SK-N-SH (cell line): ENCODE measurements around the gene SQOR. TPM values are rescaled to one million over a fixed set of nuclear protein-coding genes. Genes with fewer than 3 reads are reported as not detected.
A peak's percentile ranks its signal among the peaks of the same experiment; 100 is the strongest.

ENCODE experiments used
- CTCF ChIA-PET: fragments of 300-600, 350-600 bp; formaldehyde crosslinking; extraction: SDS; loops from one replicate; lab custom pipeline; 2021; lab: Yijun Ruan, JAX
- POLR2A ChIA-PET: fragments of 350-600 bp; sonication (Branson Sonifier 250); formaldehyde crosslinking; extraction: SDS; loops from one replicate; lab custom pipeline; 2020; ENCODE audit warnings: antibody characterized with exemption, inconsistent platforms; lab: Yijun Ruan, JAX
- DNase-seq: peaks from one replicate; pipeline ENCODE4 v3.0.0; 2012
- H2AFZ ChIP-seq: fragments of 200-600 bp; sonication (generic); 2 replicates; pipeline ENCODE4 v1.8.1; 2016; ENCODE audit warnings: antibody characterized with exemption, mild to moderate bottlenecking, low read depth
- H3F3A ChIP-seq: fragments of 200-600 bp; sonication (generic); replicated peaks from 2 replicates; pipeline ENCODE3; 2016; ENCODE audit warnings: antibody characterized with exemption, mild to moderate bottlenecking; ENCODE audit not compliant: insufficient read depth
- H3K27ac ChIP-seq, 2 experiments: fragments of 200-500 bp in 1 of 2; fragments of 200-600 bp in 1 of 2; sonication (Bioruptor generic) in 1 of 2; sonication (generic), shearing (Covaris generic) in 1 of 2; 2 replicates each; pipeline versions ENCODE4 v1.5.1 to v1.6.1; 2014 to 2016; ENCODE audit warnings: low read depth in 2 of 2, inconsistent platforms in 1 of 2, low read length in 1 of 2, mild to moderate bottlenecking in 1 of 2, mixed read lengths in 1 of 2
- H3K27me3 ChIP-seq: fragments of 200-600 bp; sonication (generic), shearing (Covaris generic); 2 replicates; pipeline ENCODE4 v1.6.1; 2016; ENCODE audit warnings: mixed run types; ENCODE audit not compliant: insufficient read depth
- H3K36me3 ChIP-seq, 2 experiments: fragments of 200-500 bp in 1 of 2; fragments of 200-600 bp in 1 of 2; sonication (Bioruptor generic) in 1 of 2; sonication (generic) in 1 of 2; replicated peaks in 1 of 2; 2 replicates each; pipeline versions ENCODE3 to v1.5.1; 2014 to 2016; ENCODE audit warnings: low read length in 1 of 2, mild to moderate bottlenecking in 1 of 2; ENCODE audit not compliant: insufficient read depth in 2 of 2, control insufficient read depth in 1 of 2
- H3K4me1 ChIP-seq, 2 experiments: fragments of 200-500 bp in 1 of 2; fragments of 200-600 bp in 1 of 2; sonication (Bioruptor generic) in 1 of 2; sonication (generic), shearing (Covaris generic) in 1 of 2; 2 replicates each; pipeline versions ENCODE4 v1.5.1 to v1.6.1; 2014 to 2016; ENCODE audit warnings: low read depth in 1 of 2, low read length in 1 of 2, mixed run types in 1 of 2; ENCODE audit not compliant: insufficient read depth in 2 of 2, control insufficient read depth in 1 of 2
- H3K4me2 ChIP-seq: fragments of 200-600 bp; sonication (generic), shearing (Covaris generic); 2 replicates; pipeline ENCODE4 v1.6.1; 2017; ENCODE audit warnings: mixed run types
- H3K4me3 ChIP-seq, 2 experiments: fragments of 200-500 bp in 1 of 2; fragments of 200-600 bp in 1 of 2; sonication (Bioruptor generic) in 1 of 2; sonication (generic), shearing (Covaris generic) in 1 of 2; 2 replicates each; pipeline versions ENCODE4 v1.5.1 to v1.8.1; 2014 to 2016; ENCODE audit warnings: low read depth in 2 of 2, inconsistent platforms in 1 of 2, low read length in 1 of 2, mild to moderate bottlenecking in 1 of 2, mixed read lengths in 1 of 2, moderate library complexity in 1 of 2
- H3K79me2 ChIP-seq: fragments of 200-600 bp; sonication (generic); 2 replicates; pipeline ENCODE4 v1.8.1; 2017; ENCODE audit warnings: mild to moderate bottlenecking; ENCODE audit not compliant: insufficient read depth
- H3K9ac ChIP-seq: fragments of 200-600 bp; sonication (generic); 2 replicates; pipeline ENCODE4 v1.6.1; 2017; ENCODE audit warnings: mixed run types
- H3K9me2 ChIP-seq: fragments of 200-600 bp; sonication (generic); 2 replicates; pipeline ENCODE4 v1.6.1; 2017; ENCODE audit warnings: mixed run types
- H3K9me3 ChIP-seq: fragments of 200-600 bp; sonication (generic); 2 replicates; pipeline ENCODE4 v1.6.1; 2017; ENCODE audit warnings: mixed run types, mild to moderate bottlenecking, moderate library complexity
- H4K20me1 ChIP-seq: fragments of 200-600 bp; sonication (generic); 2 replicates; pipeline ENCODE4 v1.6.1; 2017; ENCODE audit warnings: mild to moderate bottlenecking, mixed run types; ENCODE audit not compliant: insufficient read depth
- CHD2 ChIP-seq: fragments of 150-350 bp; IDR thresholded peaks from 2 replicates; pipeline ENCODE4 v1.6.1; 2018; ENCODE audit warnings: low read length; ENCODE audit not compliant: partially characterized antibody
- ELF1 ChIP-seq: IDR thresholded peaks from 2 replicates; pipeline ENCODE4 v1.4.0; 2012
- EP300 ChIP-seq, 2 experiments: IDR thresholded peaks; 2 replicates each; pipeline versions ENCODE4 v1.4.0 to v1.6.1; 2012; ENCODE audit warnings: borderline replicate concordance in 1 of 2, low read depth in 1 of 2, low read length in 1 of 2
- EZH2phosphoT487 ChIP-seq: fragments of 200-600 bp; sonication (generic); IDR thresholded peaks from 2 replicates; pipeline ENCODE4 v1.6.1; 2017; ENCODE audit warnings: low read depth, mixed run types, mild to moderate bottlenecking, antibody characterized with exemption, moderate library complexity, borderline replicate concordance
- FOSL2 ChIP-seq: IDR thresholded peaks from 2 replicates; pipeline ENCODE4 v1.4.0; 2012; ENCODE audit warnings: low read depth, mild to moderate bottlenecking, moderate library complexity, borderline replicate concordance
- FOXJ3 ChIP-seq: sonication (generic); formaldehyde crosslinking; IDR thresholded peaks from 2 replicates; pipeline ENCODE4 v1.5.1; 2020; ENCODE audit warnings: mild to moderate bottlenecking, missing genetic modification reagents
- FOXM1 ChIP-seq: IDR thresholded peaks from 2 replicates; pipeline ENCODE4 v1.4.0; 2012; ENCODE audit warnings: low read depth, mild to moderate bottlenecking
- MXI1 ChIP-seq: IDR thresholded peaks from 2 replicates; pipeline ENCODE4 v1.6.1; 2012; ENCODE audit warnings: mild to moderate bottlenecking, low read depth, low read length, improper control_type of control experiment
- NFIC ChIP-seq: IDR thresholded peaks from 2 replicates; pipeline ENCODE4 v1.4.0; 2012; ENCODE audit warnings: borderline replicate concordance
- NRF1 ChIP-seq: IDR thresholded peaks from 2 replicates; pipeline ENCODE4 v1.6.1; 2012; ENCODE audit warnings: low read depth, mild to moderate bottlenecking, low read length
- POLR2AphosphoS5 ChIP-seq: IDR thresholded peaks from 2 replicates; pipeline ENCODE4 v1.6.1; 2012; ENCODE audit warnings: low read depth, low read length
- RAD21 ChIP-seq: IDR thresholded peaks from 2 replicates; pipeline ENCODE4 v1.6.1; 2012; ENCODE audit warnings: mild to moderate bottlenecking, low read length
- RXRA ChIP-seq: IDR thresholded peaks from 2 replicates; pipeline ENCODE4 v1.4.0; 2012; ENCODE audit warnings: low read depth, mild to moderate bottlenecking, borderline replicate concordance
- SMC3 ChIP-seq: IDR thresholded peaks from 2 replicates; pipeline ENCODE4 v1.6.1; 2012; ENCODE audit warnings: low read depth, low read length, improper control_type of control experiment
- TAF1 ChIP-seq: IDR thresholded peaks from 2 replicates; pipeline ENCODE4 v1.6.1; 2012; ENCODE audit warnings: low read depth, mild to moderate bottlenecking, low read length, moderate library complexity, borderline replicate concordance
- TCF12 ChIP-seq: IDR thresholded peaks from 2 replicates; pipeline ENCODE4 v1.4.0; 2012
- TEAD4 ChIP-seq: IDR thresholded peaks from 2 replicates; pipeline ENCODE4 v1.4.0; 2012; ENCODE audit warnings: mild to moderate bottlenecking, borderline replicate concordance; ENCODE audit not compliant: insufficient read depth
- WGBS: methylation state at CpG from one replicate; pipeline ENCODE4 v1.1.6; 2017; ENCODE audit warnings: low lambda C conversion rate; 5-methylcytosine and 5-hydroxymethylcytosine counted together
- polyA plus RNA-seq, 3 experiments: library from polyadenylated mRNA; depleted of rRNA; stranded (reverse); fragments of >200 nt; gene quantifications; 2 replicates each; pipeline ENCODE4 v1.2.3, GENCODE V29; 2012
- TF ChIP-seq, protein P1 (sequence below): fragments of 200-600 bp; sonication (generic); IDR thresholded peaks from 2 replicates; pipeline ENCODE4 v1.6.1; 2017; ENCODE audit warnings: antibody characterized with exemption, mild to moderate bottlenecking, moderate library complexity
- TF ChIP-seq, protein P2 (sequence below): IDR thresholded peaks from 2 replicates; pipeline ENCODE4 v1.4.0; 2012; ENCODE audit warnings: low read depth, borderline replicate concordance

The SQOR gene
- polyA plus RNA-seq, 1 of the 3 experiments (the other 2 are of a cell fraction): 7.8 TPM

DNA sequence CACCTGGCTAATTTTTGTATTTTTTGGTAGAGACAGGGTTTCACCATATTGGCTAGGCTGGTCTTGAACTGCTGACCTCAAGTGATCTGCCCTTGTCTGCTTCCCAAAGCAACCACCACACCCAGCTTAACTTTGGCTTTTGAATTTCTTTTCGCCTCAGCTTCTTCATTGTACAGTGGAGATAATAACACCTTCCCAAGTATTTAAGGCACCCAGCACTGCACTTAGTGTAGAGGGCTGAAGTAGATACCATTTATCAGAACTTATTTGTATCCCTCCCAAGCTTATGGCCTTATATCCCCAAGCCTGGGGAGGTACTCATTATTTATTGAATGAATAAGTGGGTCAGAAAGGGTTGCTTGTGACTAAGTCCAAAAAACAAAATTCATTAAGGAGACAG, 2.3 kb downstream of the SQOR start:
- no peaks in the 10 kb centered on the region for H3K9me2 ChIP-seq
- no peaks in the 10 kb centered on the region for H3K27me3 ChIP-seq
- H3K4me1 ChIP-seq: peaks cover 8 to 16% of the 10 kb centered on the region in 2 experiments; a peak in 3 of 4 replicates
- H3K9me3 ChIP-seq: no peaks in the 10 kb centered on the region
- H3K27ac ChIP-seq: peak overlapping the region in 1 of 2 experiments; percentile 63; a peak in 2 of 4 replicates
- no peak for DNase-seq
- H4K20me1 ChIP-seq: no peaks in the 10 kb centered on the region
- no peaks in the 10 kb centered on the region for H3K36me3 ChIP-seq
- no peaks in the 10 kb centered on the region for H3K79me2 ChIP-seq
- peak overlapping the region; percentile 51 for H3K4me2 ChIP-seq
- CTCF ChIA-PET: interaction anchor here (1.0 kb wide), 1 partner anchor 180 kb away, joined by 3 read pairs; no protein-coding TSS in a partner anchor
- POLR2A ChIA-PET: no interaction called here
- WGBS: 88% methylated on average over 1 of the region's 1 CpG
- H2AFZ ChIP-seq: peak overlapping the region; percentile 54; the same call in 1 of the 2 replicates
- no peak overlapping the region for H3K4me3 ChIP-seq
- no peak overlapping the region for H3K9ac ChIP-seq
- TF ChIP-seq TCF12 (no peak), NFIC (no peak), TAF1 (no peak), EP300 (IDR thresholded peaks at IDR 0.05; ENCODE audit: borderline replicate concordance in 1 of 2, low read depth in 1 of 2, low read length in 1 of 2) (no peak), FOXM1 (no peak), MXI1 (no peak), RXRA (no peak), FOSL2 (no peak), SMC3 (no peak), EZH2phosphoT487 (no peak), TEAD4 (no peak), NRF1 (no peak), CHD2 (no peak), POLR2AphosphoS5 (no peak), ELF1 (no peak), FOXJ3 (no peak), RAD21 (no peak)
- TF ChIP-seq, protein P1, sequence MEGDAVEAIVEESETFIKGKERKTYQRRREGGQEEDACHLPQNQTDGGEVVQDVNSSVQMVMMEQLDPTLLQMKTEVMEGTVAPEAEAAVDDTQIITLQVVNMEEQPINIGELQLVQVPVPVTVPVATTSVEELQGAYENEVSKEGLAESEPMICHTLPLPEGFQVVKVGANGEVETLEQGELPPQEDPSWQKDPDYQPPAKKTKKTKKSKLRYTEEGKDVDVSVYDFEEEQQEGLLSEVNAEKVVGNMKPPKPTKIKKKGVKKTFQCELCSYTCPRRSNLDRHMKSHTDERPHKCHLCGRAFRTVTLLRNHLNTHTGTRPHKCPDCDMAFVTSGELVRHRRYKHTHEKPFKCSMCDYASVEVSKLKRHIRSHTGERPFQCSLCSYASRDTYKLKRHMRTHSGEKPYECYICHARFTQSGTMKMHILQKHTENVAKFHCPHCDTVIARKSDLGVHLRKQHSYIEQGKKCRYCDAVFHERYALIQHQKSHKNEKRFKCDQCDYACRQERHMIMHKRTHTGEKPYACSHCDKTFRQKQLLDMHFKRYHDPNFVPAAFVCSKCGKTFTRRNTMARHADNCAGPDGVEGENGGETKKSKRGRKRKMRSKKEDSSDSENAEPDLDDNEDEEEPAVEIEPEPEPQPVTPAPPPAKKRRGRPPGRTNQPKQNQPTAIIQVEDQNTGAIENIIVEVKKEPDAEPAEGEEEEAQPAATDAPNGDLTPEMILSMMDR: no peak
- TF ChIP-seq, protein P2, sequence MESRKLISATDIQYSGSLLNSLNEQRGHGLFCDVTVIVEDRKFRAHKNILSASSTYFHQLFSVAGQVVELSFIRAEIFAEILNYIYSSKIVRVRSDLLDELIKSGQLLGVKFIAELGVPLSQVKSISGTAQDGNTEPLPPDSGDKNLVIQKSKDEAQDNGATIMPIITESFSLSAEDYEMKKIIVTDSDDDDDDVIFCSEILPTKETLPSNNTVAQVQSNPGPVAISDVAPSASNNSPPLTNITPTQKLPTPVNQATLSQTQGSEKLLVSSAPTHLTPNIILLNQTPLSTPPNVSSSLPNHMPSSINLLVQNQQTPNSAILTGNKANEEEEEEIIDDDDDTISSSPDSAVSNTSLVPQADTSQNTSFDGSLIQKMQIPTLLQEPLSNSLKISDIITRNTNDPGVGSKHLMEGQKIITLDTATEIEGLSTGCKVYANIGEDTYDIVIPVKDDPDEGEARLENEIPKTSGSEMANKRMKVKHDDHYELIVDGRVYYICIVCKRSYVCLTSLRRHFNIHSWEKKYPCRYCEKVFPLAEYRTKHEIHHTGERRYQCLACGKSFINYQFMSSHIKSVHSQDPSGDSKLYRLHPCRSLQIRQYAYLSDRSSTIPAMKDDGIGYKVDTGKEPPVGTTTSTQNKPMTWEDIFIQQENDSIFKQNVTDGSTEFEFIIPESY: no peak
- H3F3A ChIP-seq: peaks cover 24% of the 10 kb centered on the region
